NCI-H82 (cell line): ENCODE measurements around the gene SMPD3.

Experiments used
- DNase-seq: peaks from one replicate; lab custom pipeline; 2025; lab: John Stamatoyannopoulos, UW

Gene SMPD3

GRCh38 chr16:68369168-68369567 lies 79.1 kb downstream of the SMPD3 start:
- DNase-seq = no peak

GRCh38 chr16:68368301-68368888 lies 79.9 kb downstream of the SMPD3 start:
- no peak for DNase-seq

GRCh38 chr16:68367891-68368290 lies 80.4 kb downstream of the SMPD3 start:
- DNase-seq = no peak

GRCh38 chr16:68367440-68367839 lies 80.9 kb downstream of the SMPD3 start:
- no peak for DNase-seq

GRCh38 chr16:68367030-68367429 lies 81.3 kb downstream of the SMPD3 start:
- peak; percentile 67 for DNase-seq

GRCh38 chr16:68366062-68366461 lies 82.2 kb downstream of the SMPD3 start:
- DNase-seq = peak; percentile 90

- DNase-seq = peak; percentile 35
Observed at GRCh38 chr16:68365167-68365817, 83.0 kb downstream of the SMPD3 start.

GRCh38 chr16:68364561-68364998 lies 83.7 kb downstream of the SMPD3 start:
- DNase-seq = no peak

- DNase-seq = peak; percentile 55
Observed at GRCh38 chr16:68363658-68364521, 84.4 kb downstream of the SMPD3 start.

- no peak for DNase-seq
Observed at GRCh38 chr16:68362947-68363657, 85.2 kb downstream of the SMPD3 start.

- DNase-seq = peak; percentile 16
Observed at GRCh38 chr16:68362262-68362913, 85.9 kb downstream of the SMPD3 start.

- no peak for DNase-seq
Observed at GRCh38 chr16:68361485-68361884, 86.8 kb downstream of the SMPD3 start.

- no peak for DNase-seq
Observed at GRCh38 chr16:68360956-68361355, 87.4 kb downstream of the SMPD3 start.

GRCh38 chr16:68360547-68360946 lies 87.8 kb downstream of the SMPD3 start:
- no peak for DNase-seq

GRCh38 chr16:68359398-68360191 lies 88.7 kb downstream of the SMPD3 start:
- no peak for DNase-seq

- no peak for DNase-seq
Observed at GRCh38 chr16:68358951-68359350, 89.4 kb downstream of the SMPD3 start.

- no peak for DNase-seq
Observed at GRCh38 chr16:68357923-68358322, 90.4 kb downstream of the SMPD3 start.

- DNase-seq = no peak
Observed at GRCh38 chr16:68357521-68357922, 90.8 kb downstream of the SMPD3 start.

- DNase-seq = no peak
Observed at GRCh38 chr16:68356919-68357286, 91.4 kb downstream of the SMPD3 start.

- DNase-seq = no peak
Observed at GRCh38 chr16:68356249-68356918, 91.9 kb downstream of the SMPD3 start.
